Stimulated activated naive CD8-positive, alpha-beta T cell treated with anti-CD3 and anti-CD28 coated beads, Interleukin-15, Interleukin-2, amounts not matched to agents 100 ng/mL and 50 ng/mL, for 24 hours (primary cell): ENCODE data around the gene PRR15L.

Experiments used
- H3K27ac Mint-ChIP-seq: one replicate; pipeline ENCODE4 v1.8.0; 2021; ENCODE audit warnings: mild to moderate bottlenecking, mixed read lengths
- H3K27me3 Mint-ChIP-seq: one replicate; pipeline ENCODE4 v1.8.0; 2021; ENCODE audit warnings: mixed read lengths
- H3K36me3 Mint-ChIP-seq: one replicate; pipeline ENCODE4 v1.8.0; 2021; ENCODE audit warnings: low read depth, mixed read lengths
- H3K4me1 Mint-ChIP-seq: one replicate; pipeline ENCODE4 v1.8.0; 2021; ENCODE audit warnings: low read depth, mixed read lengths
- H3K4me3 Mint-ChIP-seq: one replicate; pipeline ENCODE4 v1.8.0; 2021; ENCODE audit warnings: mild to moderate bottlenecking, mixed read lengths
- H3K9me3 Mint-ChIP-seq: one replicate; pipeline ENCODE4 v1.8.0; 2021; ENCODE audit warnings: mixed read lengths

PRR15L gene

GRCh38 chr17:47918006-47918405 is 39.7 kb downstream of the PRR15L start:
- Mint-ChIP-seq H3K4me1 (peaks cover 7% of the 10 kb centered on the region), H3K9me3 (no peaks in the 10 kb centered on the region), H3K36me3 (peaks cover 32% of the 10 kb centered on the region), H3K27me3 (no peaks in the 10 kb centered on the region), H3K27ac (no peak overlapping the region), H3K4me3 (no peak overlapping the region)

GRCh38 chr17:47917581-47917980 is 40.1 kb downstream of the PRR15L start:
- peaks cover 29% of the 10 kb centered on the region for H3K36me3 Mint-ChIP-seq
- no peak overlapping the region for H3K27ac Mint-ChIP-seq
- H3K9me3 Mint-ChIP-seq, result no peaks in the 10 kb centered on the region
- H3K4me1 Mint-ChIP-seq, result peaks cover 7% of the 10 kb centered on the region
- no peaks in the 10 kb centered on the region for H3K27me3 Mint-ChIP-seq
- H3K4me3 Mint-ChIP-seq, result no peak overlapping the region

GRCh38 chr17:47916489-47917208 is 41.0 kb downstream of the PRR15L start:
- peaks cover 23% of the 10 kb centered on the region for H3K36me3 Mint-ChIP-seq
- no peaks in the 10 kb centered on the region for H3K27me3 Mint-ChIP-seq

GRCh38 chr17:47915776-47916398 is 41.8 kb downstream of the PRR15L start:
- Mint-ChIP-seq H3K27me3 (no peaks in the 10 kb centered on the region), H3K27ac (no peak overlapping the region), H3K4me1 (peaks cover 7% of the 10 kb centered on the region), H3K4me3 (no peak overlapping the region), H3K9me3 (no peaks in the 10 kb centered on the region), H3K36me3 (peaks cover 22% of the 10 kb centered on the region)

More at GRCh38 chr17:47916489-47917208, 41.0 kb downstream of the PRR15L start:
- Mint-ChIP-seq H3K9me3 (no peaks in the 10 kb centered on the region), H3K4me1 (peaks cover 7% of the 10 kb centered on the region), H3K27ac (no peak overlapping the region), H3K4me3 (no peak overlapping the region)

- peaks cover 19% of the 10 kb centered on the region for H3K36me3 Mint-ChIP-seq
Measured at GRCh38 chr17:47914306-47914948, 43.3 kb downstream of the PRR15L start.

GRCh38 chr17:47913050-47913449 is 44.6 kb downstream of the PRR15L start:
- Mint-ChIP-seq H3K9me3 (no peaks in the 10 kb centered on the region), H3K27me3 (no peaks in the 10 kb centered on the region), H3K4me3 (no peak overlapping the region), H3K27ac (no peak overlapping the region), H3K36me3 (peaks cover 23% of the 10 kb centered on the region), H3K4me1 (peaks cover 9% of the 10 kb centered on the region)

More at GRCh38 chr17:47914306-47914948, 43.3 kb downstream of the PRR15L start:
- no peaks in the 10 kb centered on the region for H3K27me3 Mint-ChIP-seq
- peaks cover 7% of the 10 kb centered on the region for H3K4me1 Mint-ChIP-seq
- no peak overlapping the region for H3K27ac Mint-ChIP-seq
- H3K4me3 Mint-ChIP-seq, result no peak overlapping the region
- no peaks in the 10 kb centered on the region for H3K9me3 Mint-ChIP-seq

GRCh38 chr17:47907932-47908562 is 49.6 kb downstream of the PRR15L start:
- Mint-ChIP-seq H3K4me3 (no peak overlapping the region), H3K36me3 (peaks cover 19% of the 10 kb centered on the region), H3K27me3 (no peaks in the 10 kb centered on the region), H3K4me1 (peaks cover 15% of the 10 kb centered on the region), H3K27ac (no peak overlapping the region), H3K9me3 (no peaks in the 10 kb centered on the region)

- Mint-ChIP-seq H3K4me3 (no peak overlapping the region), H3K4me1 (peaks cover 26% of the 10 kb centered on the region), H3K9me3 (no peaks in the 10 kb centered on the region), H3K27ac (no peak overlapping the region), H3K36me3 (peaks cover 25% of the 10 kb centered on the region), H3K27me3 (no peaks in the 10 kb centered on the region)
Measured at GRCh38 chr17:47906443-47906842, 51.2 kb downstream of the PRR15L start.

- Mint-ChIP-seq H3K9me3 (no peaks in the 10 kb centered on the region), H3K27ac (no peak overlapping the region), H3K27me3 (no peaks in the 10 kb centered on the region), H3K36me3 (peaks cover 29% of the 10 kb centered on the region), H3K4me3 (no peak overlapping the region), H3K4me1 (peaks cover 26% of the 10 kb centered on the region)
Measured at GRCh38 chr17:47905221-47905733, 52.4 kb downstream of the PRR15L start.

GRCh38 chr17:47902039-47902744 is 55.5 kb downstream of the PRR15L start:
- Mint-ChIP-seq H3K9me3 (no peaks in the 10 kb centered on the region), H3K36me3 (peaks cover 35% of the 10 kb centered on the region), H3K27me3 (no peaks in the 10 kb centered on the region), H3K4me3 (no peak overlapping the region), H3K4me1 (peaks cover 33% of the 10 kb centered on the region), H3K27ac (no peak overlapping the region)
